ENCODE results near the gene SLC16A6. TPM values are rescaled to one million over a fixed set of nuclear protein-coding genes. Genes with fewer than 3 reads are reported as not detected.
"Not testable (repeated sequence)": the region's sequence is repeated elsewhere in the genome, so short reads cannot be mapped to it uniquely, and the experiment has no call there.

Gene SLC16A6
- total and polyA plus RNA-seq, 2 of the 4 experiments (the other 2 are of a cell fraction), result 0.22 to 0.54 TPM

DNA sequence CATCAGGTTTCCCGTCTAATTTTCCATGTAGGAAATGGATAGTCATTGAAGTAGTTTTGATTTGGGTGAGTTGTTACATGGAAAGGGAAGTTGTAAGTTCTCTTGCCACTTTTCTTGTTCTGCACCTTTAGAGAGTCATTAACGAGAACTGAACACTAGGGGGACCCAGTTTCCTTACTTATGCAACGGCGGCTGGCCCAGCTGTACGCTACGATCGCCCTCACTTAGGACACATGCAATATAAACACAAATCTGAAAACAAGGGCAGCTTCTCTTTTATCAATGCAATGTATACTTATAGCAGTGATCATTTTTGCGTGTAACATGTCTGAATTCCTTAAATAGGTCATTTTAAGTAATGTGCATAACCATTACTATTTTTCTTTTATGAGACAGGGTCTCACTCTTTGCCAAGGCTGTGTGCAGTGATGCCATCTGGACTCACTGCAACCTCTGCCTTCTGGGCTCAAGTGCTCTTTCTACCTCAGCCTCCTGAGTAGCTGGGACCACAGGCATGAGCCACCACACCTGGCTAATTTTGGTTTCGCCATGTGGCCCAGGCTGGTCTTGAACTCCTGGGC is 27.7 kb downstream of the SLC16A6 start:
- H2BK15ac ChIP-seq (ENCODE audit: low read depth, low read length); H3K9me1 ChIP-seq (ENCODE audit: insufficient read depth, low read length); H3K9ac ChIP-seq (ENCODE audit: low read depth, low read length); H3K23ac ChIP-seq (ENCODE audit: low read depth, low read length); H3K79me1 ChIP-seq (ENCODE audit: low read depth in 1 of 2, low read length in 2 of 2); H4K8ac ChIP-seq (ENCODE audit: low read depth in 2 of 2, low read length in 2 of 2); H3K27me3 ChIP-seq (ENCODE audit: control insufficient read depth, insufficient read depth, low read length); H3K36me3 ChIP-seq (ENCODE audit: control insufficient read depth, insufficient read depth, low read length); POLR2A ChIA-PET (ENCODE audit: unreplicated experiment); H2AK9ac ChIP-seq (replicated peaks; ENCODE audit: low read depth, low read length, poor library complexity); H2BK120ac ChIP-seq (ENCODE audit: low read depth, low read length); H2AFZ ChIP-seq (replicated peaks; ENCODE audit: low read length, poor library complexity); H2BK20ac ChIP-seq (ENCODE audit: low read depth, low read length); dilution Hi-C loops (cut with HindIII; ENCODE audit: low sequenced_read_pairs, unreplicated experiment); H3K9me3 ChIP-seq (ENCODE audit: control insufficient read depth, insufficient read depth, low read length); H3K4ac ChIP-seq (ENCODE audit: low read depth, low read length); H3K4me1 ChIP-seq (ENCODE audit: control insufficient read depth, insufficient read depth, low read length); H4K91ac ChIP-seq (ENCODE audit: insufficient read depth, low read depth, low read length); H3K27ac ChIP-seq (ENCODE audit: insufficient read depth, low read length); H3K4me2 ChIP-seq (ENCODE audit: low read depth, low read length); H4K20me1 ChIP-seq (ENCODE audit: insufficient read depth, low read length); H3K56ac ChIP-seq (ENCODE audit: extremely low read depth, insufficient read depth, low read length); BruUV-seq (replicated peaks); H2BK5ac ChIP-seq (ENCODE audit: low read depth, low read length, poor library complexity, severe bottlenecking); H3K4me3 ChIP-seq (ENCODE audit: insufficient read depth, low read depth, low read length): not testable (repeated sequence)
- Histone ChIP-seq H3K14ac (replicated peaks; ENCODE audit: low read depth, low read length) (peak overlapping the region; percentile 10; the same call in 1 of the 2 replicates), H3K18ac (ENCODE audit: low read depth, low read length) (peak overlapping the region; percentile 61), H4K5ac (ENCODE audit: low read depth, low read length) (peak overlapping the region; percentile 15; the same call in 1 of the 2 replicates), H2AK5ac (ENCODE audit: low read depth, low read length) (peak overlapping the region; percentile 1; the same call in 1 of the 2 replicates)
- TF ChIP-seq SMC3 (IDR thresholded peaks at IDR 0.05; ENCODE audit: low read depth, low read length), result peak; percentile 74
- TF ChIP-seq RAD21 (IDR thresholded peaks at IDR 0.05; ENCODE audit: low read length), result peak; percentile 73
- TF ChIP-seq, protein P1, sequence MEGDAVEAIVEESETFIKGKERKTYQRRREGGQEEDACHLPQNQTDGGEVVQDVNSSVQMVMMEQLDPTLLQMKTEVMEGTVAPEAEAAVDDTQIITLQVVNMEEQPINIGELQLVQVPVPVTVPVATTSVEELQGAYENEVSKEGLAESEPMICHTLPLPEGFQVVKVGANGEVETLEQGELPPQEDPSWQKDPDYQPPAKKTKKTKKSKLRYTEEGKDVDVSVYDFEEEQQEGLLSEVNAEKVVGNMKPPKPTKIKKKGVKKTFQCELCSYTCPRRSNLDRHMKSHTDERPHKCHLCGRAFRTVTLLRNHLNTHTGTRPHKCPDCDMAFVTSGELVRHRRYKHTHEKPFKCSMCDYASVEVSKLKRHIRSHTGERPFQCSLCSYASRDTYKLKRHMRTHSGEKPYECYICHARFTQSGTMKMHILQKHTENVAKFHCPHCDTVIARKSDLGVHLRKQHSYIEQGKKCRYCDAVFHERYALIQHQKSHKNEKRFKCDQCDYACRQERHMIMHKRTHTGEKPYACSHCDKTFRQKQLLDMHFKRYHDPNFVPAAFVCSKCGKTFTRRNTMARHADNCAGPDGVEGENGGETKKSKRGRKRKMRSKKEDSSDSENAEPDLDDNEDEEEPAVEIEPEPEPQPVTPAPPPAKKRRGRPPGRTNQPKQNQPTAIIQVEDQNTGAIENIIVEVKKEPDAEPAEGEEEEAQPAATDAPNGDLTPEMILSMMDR (conservative IDR thresholded peaks at IDR 0.05; ENCODE audit: low read depth, low read length), result peak; percentile 57
- ATAC-seq (ENCODE audit: low read depth), result peak; percentile 80
- peak; percentile 55 for DNase-seq
- in situ Hi-C loops (cut with MboI; ENCODE audit: low sequenced_read_pairs), result loop anchor here (5.0 to 25.0 kb wide), 3 partner anchors 139 to 499 kb away; no protein-coding TSS in a partner anchor
- 100% methylated on average over 1 of the region's 9 CpGs; no CpG with 5 or more reads in 1 of the 2 experiments for WGBS, 2 experiments (ENCODE audit: extremely low coverage in 2 of 2, insufficient read length in 1 of 2)
- intact Hi-C loops (cut with micrococcal nuclease), result loop anchor here (1.0 to 10.0 kb wide), 4 partner anchors 136 to 502 kb away; partner anchors contain the start of gene WIPI1
- CTCF ChIA-PET, result interaction anchor here (0.6 to 3.8 kb wide), 3 partner anchors 136 to 174 kb away, joined by 3 to 34 read pairs (median 4); no protein-coding TSS in a partner anchor

GRCh38 chr17:68262467-68262866 is 28.5 kb downstream of the SLC16A6 start:
- in situ Hi-C loops (cut with MboI; ENCODE audit: low sequenced_read_pairs) (loop anchor here (5.0 to 25.0 kb wide), 3 partner anchors 140 to 500 kb away; no protein-coding TSS in a partner anchor), intact Hi-C loops (cut with micrococcal nuclease) (loop anchor here (10.0 kb wide), 1 partner anchor 502 kb away; no protein-coding TSS in a partner anchor)
- POLR2A ChIA-PET (ENCODE audit: unreplicated experiment); H2BK20ac ChIP-seq (ENCODE audit: low read depth, low read length); H3K23ac ChIP-seq (ENCODE audit: low read depth, low read length); H4K8ac ChIP-seq (ENCODE audit: low read depth in 2 of 2, low read length in 2 of 2); DNase-seq; H3K18ac ChIP-seq (ENCODE audit: low read depth, low read length); H2AFZ ChIP-seq (replicated peaks; ENCODE audit: low read length, poor library complexity); H3K4me3 ChIP-seq (ENCODE audit: insufficient read depth, low read depth, low read length); H3K56ac ChIP-seq (ENCODE audit: extremely low read depth, insufficient read depth, low read length); H2AK5ac ChIP-seq (ENCODE audit: low read depth, low read length); H3K79me1 ChIP-seq (ENCODE audit: low read depth in 1 of 2, low read length in 2 of 2); H3K27ac ChIP-seq (ENCODE audit: insufficient read depth, low read length); H4K91ac ChIP-seq (ENCODE audit: insufficient read depth, low read depth, low read length); H3K9me3 ChIP-seq (ENCODE audit: control insufficient read depth, insufficient read depth, low read length); H3K27me3 ChIP-seq (ENCODE audit: control insufficient read depth, insufficient read depth, low read length); H2BK120ac ChIP-seq (ENCODE audit: low read depth, low read length); H3K14ac ChIP-seq (replicated peaks; ENCODE audit: low read depth, low read length); ATAC-seq (ENCODE audit: low read depth); H2BK5ac ChIP-seq (ENCODE audit: low read depth, low read length, poor library complexity, severe bottlenecking); H3K9me1 ChIP-seq (ENCODE audit: insufficient read depth, low read length); H3K4ac ChIP-seq (ENCODE audit: low read depth, low read length); H3K4me2 ChIP-seq (ENCODE audit: low read depth, low read length); H2BK15ac ChIP-seq (ENCODE audit: low read depth, low read length); H2AK9ac ChIP-seq (replicated peaks; ENCODE audit: low read depth, low read length, poor library complexity); H3K36me3 ChIP-seq (ENCODE audit: control insufficient read depth, insufficient read depth, low read length); H4K20me1 ChIP-seq (ENCODE audit: insufficient read depth, low read length); dilution Hi-C loops (cut with HindIII; ENCODE audit: low sequenced_read_pairs, unreplicated experiment); H3K9ac ChIP-seq (ENCODE audit: low read depth, low read length); BruUV-seq (replicated peaks); H3K4me1 ChIP-seq (ENCODE audit: control insufficient read depth, insufficient read depth, low read length); H4K5ac ChIP-seq (ENCODE audit: low read depth, low read length): not testable (repeated sequence)
- WGBS, 2 experiments (ENCODE audit: extremely low coverage in 2 of 2, insufficient read length in 1 of 2), result no CpG with 5 or more reads among the region's 2 CpGs
- CTCF ChIA-PET, result interaction anchor here (0.5 to 3.8 kb wide), 3 partner anchors 62 to 136 kb away, joined by 4 to 34 read pairs (median 7); no protein-coding TSS in a partner anchor
